ENCODE measurements around the gene HNRNPA0.

The HNRNPA0 gene

DNA sequence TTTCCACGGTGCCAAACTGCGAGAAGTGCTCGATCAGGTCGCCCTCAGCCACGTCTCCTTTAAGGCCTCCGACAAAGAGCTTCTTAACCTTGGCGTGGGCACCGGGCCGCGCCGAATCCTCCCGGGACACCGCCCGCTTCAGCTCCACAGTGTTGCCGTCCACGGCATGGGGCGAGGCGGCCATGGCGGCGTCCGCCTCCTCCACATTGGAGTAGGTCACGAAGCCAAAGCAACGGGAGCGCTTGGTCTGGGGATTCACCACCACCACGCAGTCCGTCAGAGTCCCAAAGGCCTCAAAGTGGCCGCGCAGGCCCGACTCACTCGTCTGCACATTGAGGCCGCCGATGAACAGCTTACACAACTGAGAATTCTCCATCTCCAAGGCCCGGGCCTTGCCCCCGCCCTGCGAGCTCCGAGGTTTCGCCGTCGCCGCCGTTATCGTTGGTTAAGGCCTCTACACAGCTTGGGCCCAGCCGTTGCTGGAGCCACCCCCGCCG is 424 bp downstream of the HNRNPA0 start:
- DNase-seq = no peak

DNA sequence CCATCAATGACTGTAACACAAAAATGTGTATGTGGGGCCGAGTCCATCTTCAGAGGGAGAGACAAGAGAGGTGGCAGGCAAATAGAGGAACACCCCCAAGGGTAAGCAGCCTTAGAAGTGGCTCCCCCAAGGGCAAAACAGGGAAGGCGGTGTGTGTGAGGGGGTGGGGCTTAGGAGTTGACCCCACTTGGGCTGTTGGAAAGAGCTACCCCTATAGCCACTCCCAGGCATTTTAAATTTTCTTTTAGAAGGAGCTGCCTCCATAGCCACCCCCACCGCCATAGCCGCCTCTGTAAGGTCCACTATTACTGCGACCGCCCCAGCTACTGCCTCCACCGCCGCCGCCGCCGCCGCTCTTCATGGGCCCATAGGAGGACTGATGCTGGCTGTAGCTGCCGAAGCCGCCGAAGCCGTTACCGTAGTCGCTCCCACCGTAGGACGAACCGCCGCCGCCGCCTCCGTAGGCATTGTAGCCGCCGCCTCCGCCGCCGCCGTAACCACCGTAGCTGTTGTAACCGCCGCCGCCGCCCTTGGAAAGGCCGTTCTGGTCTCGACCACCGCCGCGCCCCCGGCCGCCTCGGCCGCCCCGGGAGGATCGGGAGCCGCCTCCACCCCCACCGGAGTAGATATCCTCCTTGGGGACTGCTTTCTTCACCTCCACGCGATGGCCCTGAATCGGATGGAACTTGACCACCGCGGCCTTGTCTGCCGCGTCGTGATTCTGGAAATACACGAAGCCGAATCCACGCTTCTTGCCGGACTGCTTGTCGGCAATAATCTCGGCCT is 1.1 kb downstream of the HNRNPA0 start:
- peak; percentile 62 for DNase-seq

DNA sequence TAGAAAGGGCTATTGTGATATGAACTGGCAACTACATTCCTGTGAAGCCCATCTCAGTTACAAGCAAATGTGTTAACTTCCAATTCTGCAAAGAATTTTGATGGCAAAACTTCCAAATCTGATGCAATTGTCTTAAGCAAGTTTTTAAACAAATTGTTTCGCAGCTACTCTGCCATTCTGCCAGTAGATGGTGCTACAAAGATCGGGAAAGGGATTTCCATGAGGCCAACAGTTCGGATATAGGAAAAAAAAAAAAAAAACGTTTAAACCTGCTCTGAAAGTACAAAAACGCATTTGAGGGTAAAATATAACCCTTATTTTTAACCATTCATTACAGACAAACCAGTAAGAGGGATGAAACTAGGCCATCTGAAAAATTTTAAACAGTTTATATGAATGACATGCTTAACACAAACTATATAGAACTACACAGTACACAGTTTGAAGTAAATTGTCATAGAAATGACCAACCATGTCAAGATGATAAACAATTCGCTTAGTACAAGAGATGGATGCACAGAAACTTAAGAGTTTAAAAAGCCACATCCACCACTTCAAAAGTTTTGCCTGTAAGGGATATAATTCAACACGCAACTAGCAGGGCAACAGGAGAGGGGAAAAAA is 2.2 kb downstream of the HNRNPA0 start:
- DNase-seq = no peak

DNA sequence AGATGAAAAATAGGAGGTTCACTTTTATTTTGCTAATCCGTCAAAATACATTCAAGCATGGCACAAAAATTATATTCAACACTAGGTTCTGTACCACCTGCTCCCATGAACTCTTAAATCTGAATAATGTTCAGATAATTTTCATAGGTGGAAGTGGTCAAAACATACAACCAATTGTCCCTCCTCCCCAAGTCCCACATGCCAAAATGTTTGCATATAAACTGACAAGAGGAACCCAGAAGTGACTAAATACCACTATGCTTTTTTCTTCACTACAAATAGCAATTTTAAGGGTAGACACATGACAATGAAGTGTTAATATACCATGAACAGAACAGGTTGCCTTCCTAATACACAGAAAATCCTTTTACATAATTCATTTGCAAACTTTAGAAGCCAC is 3.7 kb downstream of the HNRNPA0 start:
- DNase-seq = no peak

DNA sequence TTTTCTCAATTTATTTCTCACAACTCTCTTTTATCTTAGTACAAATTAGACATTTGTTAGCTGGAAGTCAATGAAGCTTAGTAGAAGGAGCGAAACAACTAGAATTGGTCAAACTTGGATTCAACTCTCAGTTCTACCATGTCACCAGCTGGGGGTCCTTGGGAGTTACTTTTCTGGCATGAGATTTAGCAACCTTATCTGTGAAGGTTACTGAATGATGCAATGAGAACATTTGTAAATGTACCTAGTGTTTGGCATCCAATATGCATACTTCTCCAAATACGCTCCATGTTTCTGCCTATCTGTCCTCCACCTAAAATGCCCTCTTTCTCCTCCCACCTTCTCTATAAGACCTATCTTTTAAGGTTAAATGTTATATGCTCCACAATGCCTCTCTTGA is 6.3 kb downstream of the HNRNPA0 start:
- no peak for DNase-seq

DNA sequence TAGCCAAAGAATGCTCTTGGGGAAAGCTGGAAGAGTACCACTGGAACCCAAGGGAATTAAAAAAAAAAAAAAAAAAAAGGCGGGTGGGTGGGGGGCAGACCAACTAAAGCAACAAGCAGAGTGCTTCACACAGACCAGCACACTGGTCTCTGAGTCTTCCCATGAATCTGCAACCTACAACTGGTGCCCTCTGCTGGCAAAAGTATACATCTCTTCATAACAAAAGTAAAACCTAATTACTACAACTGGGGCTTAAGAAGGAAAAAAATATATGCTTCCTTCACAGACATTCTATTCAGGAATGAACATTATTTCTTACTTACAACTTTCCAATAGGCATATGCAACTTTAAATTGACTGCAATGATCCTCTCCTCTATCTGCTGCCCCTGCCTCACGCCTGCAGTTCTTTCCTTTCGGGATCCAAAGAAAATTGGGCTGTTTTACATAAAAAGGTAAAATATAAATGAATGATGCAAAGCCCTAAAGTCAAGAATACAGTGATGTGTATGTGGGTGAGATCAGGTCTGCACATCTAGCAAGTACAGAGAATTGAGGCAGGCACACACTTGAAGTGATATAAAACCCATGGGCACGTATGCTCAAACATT is 11.0 kb downstream of the HNRNPA0 start:
- DNase-seq = peak; percentile 56

DNA sequence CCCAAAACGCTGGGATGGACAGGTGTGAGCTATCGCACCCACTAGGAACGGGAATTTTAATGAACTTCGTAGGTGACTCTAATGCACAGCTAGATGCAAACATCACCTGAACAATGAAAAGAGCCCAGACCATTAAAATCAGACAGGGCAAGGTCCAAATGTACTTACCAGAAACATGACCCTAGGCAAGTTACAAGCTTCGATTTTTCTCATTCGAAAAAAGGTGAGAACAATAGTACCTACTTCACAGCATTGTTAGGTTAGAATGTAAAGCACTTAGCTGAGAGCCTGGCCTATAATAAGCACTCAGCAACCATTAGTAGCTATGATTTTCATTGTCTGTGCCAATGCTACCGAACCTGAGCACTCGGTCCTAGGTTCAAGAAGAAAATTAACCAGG is 12.4 kb downstream of the HNRNPA0 start:
- no peak for DNase-seq

DNA sequence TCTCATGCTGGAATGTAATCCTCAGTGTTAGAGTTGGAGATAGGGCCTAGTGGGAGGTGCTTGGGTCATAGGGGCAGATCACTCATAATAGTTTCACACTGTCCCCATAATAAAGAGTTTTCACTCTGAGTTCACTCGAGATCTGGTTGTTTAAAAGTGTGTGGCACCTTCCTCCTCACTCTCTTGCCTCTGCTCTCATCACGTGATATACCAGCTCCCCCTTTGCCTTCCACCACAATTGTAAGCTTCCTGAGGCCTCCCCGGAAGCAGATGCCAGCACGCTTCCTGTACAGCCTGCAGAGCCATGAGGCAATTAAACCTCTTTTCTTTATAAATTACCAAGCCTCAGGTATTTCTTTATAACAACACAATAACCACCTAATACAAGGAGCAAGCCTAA is 14.4 kb downstream of the HNRNPA0 start:
- no peak for DNase-seq

DNA sequence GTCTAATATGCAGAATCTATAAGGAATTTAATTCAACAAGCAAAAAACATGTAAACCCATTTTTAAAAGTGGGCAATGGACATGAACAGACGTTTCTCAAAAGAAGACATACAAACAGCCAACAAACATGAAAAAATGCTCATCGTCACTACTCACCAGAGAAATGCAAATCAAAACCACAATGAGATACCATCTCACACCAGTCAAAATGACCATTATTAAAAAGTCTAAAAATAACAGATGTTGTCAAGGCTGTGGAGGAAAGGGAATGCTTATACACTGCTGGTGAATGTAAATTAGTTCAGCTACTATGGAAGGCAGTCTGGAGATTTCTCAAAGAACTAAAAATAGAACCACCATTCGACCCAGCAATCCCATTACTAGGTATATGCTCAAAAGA is 15.2 kb downstream of the HNRNPA0 start:
- no peak for DNase-seq

DNA sequence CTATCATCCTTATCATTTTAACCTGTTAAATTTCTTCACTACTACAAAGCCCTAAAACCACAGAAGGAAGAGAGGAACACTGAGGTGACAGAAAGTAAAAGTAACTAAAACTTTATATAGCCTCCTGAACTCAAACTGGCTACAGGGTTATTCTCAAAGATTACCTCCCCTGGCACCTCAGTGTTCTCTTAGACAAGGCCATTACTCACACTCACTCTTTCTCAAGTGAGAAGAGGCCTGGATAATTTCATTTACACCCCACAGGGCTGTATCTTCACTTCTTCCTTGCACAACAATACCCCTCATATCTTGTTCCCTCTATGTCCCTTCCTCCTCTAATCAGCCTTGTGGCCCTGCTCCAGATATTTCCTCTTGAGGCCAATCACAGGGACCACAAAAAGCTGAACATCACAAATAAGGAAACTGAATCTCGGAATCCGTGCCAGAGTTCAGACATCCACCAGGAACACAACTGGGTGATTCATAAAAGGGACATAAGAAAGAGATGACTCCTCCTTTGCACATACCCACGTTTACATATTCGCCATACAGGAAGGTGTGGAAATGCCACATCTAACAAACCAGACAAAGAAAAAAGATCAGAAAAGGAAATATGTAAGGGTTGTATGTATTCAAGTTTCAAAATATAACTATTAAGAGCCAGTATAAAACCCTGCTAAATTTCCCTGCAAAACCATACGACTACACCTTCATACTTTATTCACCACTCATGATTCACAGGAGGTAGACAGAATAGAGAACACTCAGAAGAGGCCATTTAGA is 16.6 kb downstream of the HNRNPA0 start:
- DNase-seq = peak; percentile 30

DNA sequence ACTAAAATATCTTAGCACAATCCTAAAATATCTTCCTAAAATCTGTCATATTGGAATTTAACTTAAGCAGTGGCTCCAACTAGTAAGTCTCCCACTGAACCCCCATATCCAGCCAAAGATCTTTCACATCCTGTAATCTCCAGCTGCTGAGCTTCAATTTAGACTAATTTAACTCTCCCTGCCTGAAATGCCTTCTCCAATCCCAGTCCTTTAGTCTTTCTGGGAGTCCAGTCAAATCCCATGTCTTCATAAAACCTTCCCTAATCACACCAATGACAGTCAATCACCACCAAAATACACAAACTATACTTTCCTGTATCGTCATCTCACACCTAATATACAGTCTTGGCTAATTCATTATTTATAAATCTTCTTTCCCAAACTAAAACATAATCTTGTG is 17.7 kb downstream of the HNRNPA0 start:
- no peak for DNase-seq

DNA sequence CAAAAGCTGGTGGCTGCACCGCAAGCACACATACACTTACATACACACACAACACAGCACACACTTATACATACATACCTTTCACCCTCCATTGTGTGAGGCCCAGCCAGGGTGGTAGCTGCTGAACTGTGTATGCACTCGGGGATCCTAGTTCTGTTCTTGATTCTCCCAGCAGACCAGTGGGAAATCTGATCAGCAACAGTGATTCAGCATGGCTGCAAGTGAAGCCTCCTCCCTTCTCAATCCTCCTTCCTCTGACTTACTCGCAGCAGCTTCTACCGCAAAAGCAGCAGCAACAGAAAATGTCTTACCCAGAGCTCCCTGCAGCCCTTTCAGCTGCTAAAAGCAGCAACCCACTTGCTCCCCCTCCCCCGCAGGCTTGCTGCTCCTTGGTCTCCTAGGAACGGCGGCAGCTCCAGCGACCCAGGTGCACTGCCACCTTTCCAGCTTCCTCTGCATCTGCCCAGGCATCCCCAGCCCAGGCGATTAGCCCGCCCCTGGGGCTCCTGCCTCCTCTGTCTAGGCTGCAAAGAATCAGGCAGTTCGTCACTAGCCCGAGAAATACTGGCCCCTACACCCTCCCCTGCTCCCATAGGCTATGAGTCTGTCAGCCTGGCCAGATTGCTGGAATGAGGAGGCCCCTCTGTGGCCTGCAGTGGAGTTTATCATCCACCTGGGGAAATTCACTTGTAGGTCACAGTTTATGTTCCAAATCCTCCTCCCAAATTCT is 18.4 kb downstream of the HNRNPA0 start, which contains the start of gene KLHL3:
TSS of gene KLHL3 (minus strand) at position 535 of the 730 bp plus-strand sequence. CDS start at position 92, 443 bp downstream.
- peak; percentile 55 for DNase-seq

DNA sequence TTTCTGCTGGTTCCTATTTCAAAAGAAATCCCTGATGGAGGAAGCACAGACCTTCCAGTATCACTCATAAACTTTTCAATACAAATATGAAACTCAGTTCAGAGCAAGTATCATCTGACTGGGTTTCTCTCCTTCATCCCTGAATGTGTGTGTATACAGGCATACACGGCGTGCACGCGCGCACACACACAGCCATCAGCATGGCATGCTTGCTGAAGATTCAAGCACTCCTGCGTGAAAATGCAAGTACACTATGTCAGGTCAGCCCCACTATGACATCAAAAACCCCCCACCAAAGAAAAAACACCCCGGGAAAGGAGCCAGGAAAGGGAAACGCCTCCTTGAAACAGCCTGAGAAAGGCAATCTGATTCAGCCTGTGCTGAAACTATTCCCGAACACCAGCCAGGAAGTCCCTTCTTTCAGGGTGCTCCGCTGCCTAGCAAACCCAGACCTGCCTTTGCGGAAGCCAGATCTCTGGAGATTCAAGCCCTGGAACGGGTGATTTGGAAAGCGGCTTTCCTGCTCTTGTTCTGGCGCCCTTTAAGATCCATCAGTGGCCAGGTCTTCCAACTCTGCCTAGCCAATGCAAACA is 19.1 kb downstream of the HNRNPA0 start:
- DNase-seq = peak; percentile 28

DNA sequence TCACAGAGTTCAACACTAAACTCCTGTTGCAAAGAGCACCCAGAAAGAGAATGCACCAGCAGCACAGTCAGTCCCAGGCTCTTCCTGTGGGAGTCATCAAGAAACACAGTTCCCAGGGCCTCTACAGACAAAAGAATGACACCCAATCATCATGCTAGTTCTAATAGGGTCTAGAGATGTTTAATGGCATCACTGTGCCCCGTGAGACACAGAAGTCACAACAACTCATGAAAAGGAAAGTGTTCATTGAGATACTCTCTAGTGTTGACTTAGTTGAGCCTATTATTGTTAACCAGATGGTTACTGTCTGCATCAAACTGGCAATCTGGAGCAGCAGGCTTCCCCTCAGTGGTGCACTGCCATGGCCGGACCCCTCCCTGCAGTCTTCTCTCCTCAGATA is 19.8 kb downstream of the HNRNPA0 start:
- no peak for DNase-seq

DNA sequence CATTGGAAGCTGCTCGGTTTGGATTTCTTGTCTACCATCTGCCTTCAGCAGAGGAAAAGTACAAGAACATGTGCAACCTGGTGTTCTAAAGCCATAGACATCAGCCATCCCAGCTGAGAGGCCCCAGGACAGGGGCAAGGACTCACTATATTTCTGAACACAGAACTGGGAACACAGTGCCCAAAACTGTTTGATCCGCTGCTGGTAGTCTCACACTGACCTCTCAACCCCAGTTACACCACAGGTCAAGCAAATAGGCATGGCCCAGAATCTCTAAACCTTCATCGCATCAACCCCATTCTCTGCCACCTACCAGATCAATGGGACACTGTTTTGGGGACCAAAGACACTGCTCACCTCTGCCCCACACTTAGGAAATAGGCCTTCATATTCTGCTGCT is 20.2 kb downstream of the HNRNPA0 start:
- DNase-seq = no peak

DNA sequence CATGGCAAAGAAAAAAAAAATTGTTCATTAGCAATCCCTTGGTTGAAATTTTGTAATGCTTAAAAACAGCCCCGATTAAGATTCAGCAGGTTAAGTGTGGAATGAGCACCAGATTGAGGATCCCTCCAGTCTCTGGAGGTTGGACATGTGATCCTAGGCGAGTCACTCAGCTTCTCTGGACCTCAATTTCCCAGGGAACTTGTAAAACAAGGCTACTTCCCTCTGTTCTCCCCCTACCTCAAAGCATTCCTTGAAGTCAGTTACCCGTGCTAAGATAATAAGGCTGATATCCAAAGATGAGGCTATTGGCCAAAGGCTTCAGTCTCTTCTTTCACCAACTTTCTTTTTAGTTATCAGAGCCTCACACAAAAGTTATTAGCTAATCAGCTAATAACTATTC is 21.2 kb downstream of the HNRNPA0 start:
- no peak for DNase-seq

DNA sequence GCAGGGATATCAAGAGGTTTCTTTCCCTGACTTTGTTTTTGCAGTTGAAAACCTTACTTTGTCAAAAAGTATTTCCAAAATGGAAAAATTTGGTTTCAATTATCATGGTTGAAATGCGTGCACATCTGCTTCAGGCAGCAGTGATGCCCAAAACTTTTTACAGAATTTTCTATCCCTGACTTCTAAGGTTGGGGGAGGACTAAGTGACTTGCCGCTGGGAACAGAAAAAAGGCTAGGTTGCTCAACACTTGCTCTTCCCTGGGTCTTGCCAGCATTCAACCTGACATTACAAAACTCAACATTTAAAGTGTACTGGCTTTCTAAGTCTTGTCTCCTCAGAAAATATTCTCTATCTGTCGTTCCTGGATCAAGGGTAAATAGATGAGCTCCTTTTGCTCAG is 23.0 kb downstream of the HNRNPA0 start:
- no peak for DNase-seq

DNA sequence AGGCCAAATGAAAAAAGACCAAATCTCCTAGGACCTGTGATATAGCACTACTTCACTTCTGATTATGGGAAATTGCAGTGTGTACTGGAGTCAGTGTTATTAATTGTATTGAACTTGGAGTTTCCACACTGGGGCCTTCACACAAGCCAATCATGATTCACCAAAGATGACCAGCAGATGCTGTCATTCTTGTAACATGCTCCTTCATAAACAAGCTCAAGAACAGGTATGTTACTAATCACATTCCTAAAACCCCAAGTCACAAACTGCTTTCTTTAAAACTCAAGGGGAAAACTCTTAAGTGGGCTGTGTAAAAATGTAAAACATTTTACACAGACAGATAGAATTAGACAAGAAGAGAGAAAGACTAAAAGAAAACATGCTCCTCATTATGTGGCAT is 23.8 kb downstream of the HNRNPA0 start:
- no peak for DNase-seq

DNA sequence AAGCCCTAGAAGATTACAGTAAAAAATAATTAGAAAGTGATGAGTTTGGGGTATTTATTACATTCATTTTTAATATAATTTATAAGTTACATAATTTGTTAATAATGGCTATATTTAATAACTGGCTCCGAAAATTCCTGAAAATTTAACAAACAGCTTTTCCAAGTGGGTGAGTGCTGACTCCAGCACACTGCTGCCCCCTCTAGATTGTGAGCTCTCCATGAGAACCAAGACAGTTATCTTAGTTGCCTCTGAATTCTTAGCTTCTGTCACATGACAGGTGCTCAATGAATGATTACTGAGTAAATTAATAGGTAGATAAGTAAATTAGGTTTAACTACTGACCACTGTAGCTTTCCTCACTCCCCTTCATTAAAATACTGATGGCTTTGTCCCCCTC is 26.1 kb downstream of the HNRNPA0 start:
- DNase-seq = no peak

DNA sequence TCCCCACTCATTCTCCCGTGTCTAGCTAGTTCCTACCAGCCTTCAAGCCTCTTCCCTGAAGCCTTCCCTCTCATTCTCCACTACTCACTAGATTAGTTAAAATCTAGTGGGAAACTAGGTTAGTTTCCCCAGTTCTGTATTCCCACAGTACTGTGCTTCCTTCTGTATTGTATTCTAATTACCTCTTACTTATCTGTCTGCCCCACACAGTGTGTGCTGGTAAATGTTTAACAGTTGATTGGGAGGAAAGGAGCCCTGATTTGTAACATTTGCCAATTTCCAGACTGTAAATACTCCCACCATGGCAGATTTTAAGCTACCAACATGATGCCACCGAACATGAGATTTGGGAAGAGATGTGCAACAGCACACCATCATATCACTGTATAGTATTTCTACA is 26.5 kb downstream of the HNRNPA0 start:
- no peak for DNase-seq

DNA sequence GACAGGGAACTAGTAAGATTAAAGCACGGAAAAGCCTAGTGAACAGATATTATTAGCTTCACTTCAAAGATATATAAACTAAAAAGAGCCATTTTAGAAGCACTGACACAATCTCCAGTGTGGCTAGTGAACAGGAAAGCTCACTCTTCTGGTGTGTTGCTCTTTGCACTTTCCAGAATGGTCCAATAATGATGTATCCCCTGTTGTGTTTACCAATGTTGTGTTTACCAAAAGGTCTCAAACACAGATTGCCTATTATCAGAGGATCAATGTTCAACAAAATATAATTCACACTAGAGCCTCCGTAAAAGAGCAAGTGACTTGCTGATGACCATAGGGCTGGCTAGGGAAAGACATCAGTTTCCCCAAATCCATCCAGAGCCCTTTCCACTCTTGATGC is 29.9 kb downstream of the HNRNPA0 start:
- DNase-seq = no peak

DNA sequence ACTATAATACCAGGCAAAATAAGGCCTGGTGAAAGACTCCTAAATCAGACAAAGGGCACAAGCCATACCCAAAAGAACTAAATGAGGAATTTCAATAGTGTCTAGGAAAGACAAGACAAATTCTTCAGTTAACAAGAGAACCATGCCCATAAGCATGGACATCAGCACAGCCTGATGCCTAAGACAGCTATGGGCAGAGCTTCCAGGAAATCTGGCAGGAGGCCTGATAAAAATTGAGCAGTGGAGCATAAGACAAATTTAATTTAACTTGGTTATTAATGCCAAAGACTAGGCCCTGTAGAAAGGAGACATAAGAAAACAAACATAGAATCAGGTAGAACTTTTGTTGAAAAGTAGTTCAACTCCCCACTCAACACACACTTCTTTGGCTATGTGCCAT is 35.6 kb downstream of the HNRNPA0 start:
- no peak for DNase-seq

Measured in stimulated activated CD8-positive, alpha-beta memory T cell treated with anti-CD3 and anti-CD28 coated beads, Interleukin-4, amount 100 ng/mL, for 48 hours (primary cell).